GM12878 (cell line): ENCODE results near the gene PIGU. TPM values are rescaled to one million over a fixed set of nuclear protein-coding genes. Genes with fewer than 3 reads are reported as not detected.

ENCODE experiments used
- ATAC-seq: fragments of 200-7000 bp; cut with Tn5 transposase; 3 replicates; pipeline ENCODE4 v1.9.1; 2020; ENCODE audit warnings: mild to moderate bottlenecking, moderate library complexity
- BruUV-seq: library from RNA; stranded (reverse); fragments of 400-500 nt; replicated peaks from 2 replicates; lab custom pipeline; 2021; lab: Mats Ljungman, UMichigan
- CTCF ChIA-PET: fragments of 300-600 bp; sonication (Branson Sonifier 250); formaldehyde crosslinking; extraction: SDS; loops from one replicate; lab custom pipeline; 2021; ENCODE audit warnings: inconsistent platforms; lab: Yijun Ruan, JAX
- POLR2A ChIA-PET: fragments of 350-600 bp; formaldehyde crosslinking; extraction: SDS; loops from one replicate; lab custom pipeline; 2021; ENCODE audit warnings: inconsistent platforms; lab: Charles Lee
- RAD21 ChIA-PET: fragments of 300-600 bp; sonication (Branson Sonifier 250); formaldehyde crosslinking; loops from one replicate; lab custom pipeline; 2023; ENCODE audit warnings: antibody characterized with exemption; ENCODE audit not compliant: unreplicated experiment; lab: Charles Lee
- SMC1A ChIA-PET: fragments of 300-600 bp; sonication (Branson Sonifier 250); formaldehyde crosslinking; loops from one replicate; lab custom pipeline; 2023; ENCODE audit not compliant: unreplicated experiment, uncharacterized antibody; lab: Charles Lee
- DNase-seq: peaks from one replicate; pipeline ENCODE4 v3.0.0-alpha.2; 2011; ENCODE audit warnings: low read depth, low spot score
- FAIRE-seq: peaks from 3 replicates; lab custom pipeline; 2011; peaks lifted over from hg19 to GRCh38; lab: Jason Lieb, UNC
- H2AFZ ChIP-seq: 2 replicates; pipeline ENCODE4 v1.6.0; 2011; ENCODE audit warnings: low read depth, low read length, control low read depth; ENCODE audit not compliant: control insufficient read depth
- H3K27ac ChIP-seq: 2 replicates; pipeline ENCODE4 v1.5.1; 2011; ENCODE audit warnings: control low read depth; ENCODE audit not compliant: control insufficient read depth, insufficient read depth
- H3K27me3 ChIP-seq, 2 experiments: replicated peaks in 1 of 2; 2 replicates each; pipeline versions ENCODE4 v1.6.0 to v1.6.1; 2011; ENCODE audit warnings: low read length in 1 of 2; ENCODE audit not compliant: control insufficient read depth in 2 of 2, insufficient read depth in 2 of 2
- H3K36me3 ChIP-seq, 2 experiments: 2 replicates each; pipeline ENCODE4 v1.5.1; 2011; ENCODE audit warnings: low read length in 1 of 2; ENCODE audit not compliant: control insufficient read depth in 2 of 2, insufficient read depth in 2 of 2
- H3K4me1 ChIP-seq: 2 replicates; pipeline ENCODE4 v1.6.1; 2011; ENCODE audit warnings: mild to moderate bottlenecking, low read length, moderate library complexity, mixed read lengths; ENCODE audit not compliant: control insufficient read depth, insufficient read depth
- H3K4me2 ChIP-seq: 2 replicates; pipeline ENCODE4 v1.6.0; 2011; ENCODE audit warnings: control low read depth; ENCODE audit not compliant: control insufficient read depth, insufficient read depth
- H3K4me3 ChIP-seq: fragments of 200-600 bp; sonication (generic); 2 replicates; pipeline ENCODE4 v1.5.1; 2016
- H3K79me2 ChIP-seq: 2 replicates; pipeline ENCODE4 v1.6.0; 2011; ENCODE audit warnings: low read length; ENCODE audit not compliant: control insufficient read depth, insufficient read depth
- H3K9ac ChIP-seq: 2 replicates; pipeline ENCODE4 v1.8.0; 2011; ENCODE audit warnings: low read length, control low read depth, mixed read lengths; ENCODE audit not compliant: control insufficient read depth, insufficient read depth
- H3K9me3 ChIP-seq: replicated peaks from 3 replicates; pipeline ENCODE4 v1.5.1; 2011; ENCODE audit warnings: mild to moderate bottlenecking, low read length; ENCODE audit not compliant: control insufficient read depth, insufficient read depth
- H4K20me1 ChIP-seq: 2 replicates; pipeline ENCODE4 v1.6.0; 2011; ENCODE audit not compliant: control insufficient read depth, insufficient read depth
- CREM ChIP-seq: IDR thresholded peaks from 2 replicates; pipeline ENCODE4 v1.6.1; 2014; ENCODE audit warnings: antibody characterized with exemption, low read depth
- DPF2 ChIP-seq: fragments of 450-650 bp; IDR thresholded peaks from 2 replicates; pipeline ENCODE4 v1.6.1; 2017; ENCODE audit warnings: mild to moderate bottlenecking
- JUNB ChIP-seq: IDR thresholded peaks from 2 replicates; pipeline ENCODE4 v1.6.1; 2016; ENCODE audit warnings: antibody characterized with exemption, mild to moderate bottlenecking
- NR2C1 ChIP-seq: fragments of 450-650 bp; IDR thresholded peaks from 2 replicates; pipeline ENCODE4 v1.6.1; 2017; ENCODE audit warnings: antibody characterized with exemption, mild to moderate bottlenecking, moderate library complexity
- POLR2AphosphoS5 ChIP-seq: IDR thresholded peaks from 2 replicates; pipeline ENCODE4 v1.6.1; 2011; ENCODE audit warnings: mild to moderate bottlenecking, low read length, inconsistent platforms
- RBBP5 ChIP-seq: fragments of 200-600 bp; sonication (generic); conservative IDR thresholded peaks from 2 replicates; pipeline ENCODE4 v1.6.1; 2016
- SIX5 ChIP-seq: IDR thresholded peaks from 2 replicates; pipeline ENCODE4 v1.6.1; 2011; ENCODE audit warnings: mild to moderate bottlenecking, low read depth, low read length, moderate library complexity; ENCODE audit not compliant: severe bottlenecking
- SMARCA5 ChIP-seq: fragments of 450-650 bp; IDR thresholded peaks from 2 replicates; pipeline ENCODE4 v1.6.1; 2017; ENCODE audit warnings: mild to moderate bottlenecking
- SP1 ChIP-seq: IDR thresholded peaks from one replicate; pipeline ENCODE4 v1.6.1; 2011; ENCODE audit warnings: low read depth, low read length
- WRNIP1 ChIP-seq: IDR thresholded peaks from 2 replicates; pipeline ENCODE4 v1.6.1; 2011; ENCODE audit warnings: low read depth, low read length, improper control_type of control experiment, borderline replicate concordance
- ZBED1 ChIP-seq: IDR thresholded peaks from 2 replicates; pipeline ENCODE4 v1.6.1; 2016; ENCODE audit warnings: borderline replicate concordance
- WGBS: methylation state at CpG from one replicate; pipeline ENCODE4 v1.1.6; 2016; ENCODE audit warnings: low lambda C conversion rate; ENCODE audit not compliant: insufficient replicate concordance, insufficient coverage; ENCODE audit errors: missing lambda C conversion rate; 5-methylcytosine and 5-hydroxymethylcytosine counted together
- in situ Hi-C: fragments of 300-500 bp; cut with MboI; formaldehyde crosslinking; loops from 9 replicates; pipeline ENCODE4 v1.14.3; 2018; ENCODE audit warnings: mixed read lengths
- intact Hi-C: fragments of 100-400 bp; cut with micrococcal nuclease; formaldehyde crosslinking; loops from one replicate; pipeline ENCODE4 v1.14.2; 2022; ENCODE audit not compliant: unreplicated experiment
- polyA plus RNA-seq, 11 experiments: library from polyadenylated mRNA; depleted of rRNA in 4 of 11; unstranded in 6 of 11; stranded (reverse) in 5 of 11; fragments of >200 nt; fragmentation: Nextera tagmentation in 4 of 11; fragmentation: Illumina TruSeq in 1 of 11; extraction: Ambion mirVana in 4 of 11; extraction: Trizol in 1 of 11; gene quantifications; 1 replicate in 1 of 11; 2 replicates in 10 of 11; pipeline versions ENCODE4 v1.2.1 to v1.2.3, GENCODE V29; 2011 to 2016; ENCODE audit warnings: inconsistent platforms in 2 of 11, missing spikeins in 2 of 11, low read depth in 1 of 11
- total RNA-seq, 4 experiments: library from RNA; depleted of rRNA in 3 of 4; stranded (reverse); fragments of >200 nt in 3 of 4; fragmentation: Illumina TruSeq in 1 of 4; extraction: Trizol in 1 of 4; gene quantifications; 2 replicates each; pipeline versions ENCODE4 v1.2.1 to v1.2.3, GENCODE V29; 2013 to 2021
- TF ChIP-seq, protein P1 (sequence below): fragments of 450-650 bp; IDR thresholded peaks from 2 replicates; pipeline ENCODE4 v1.6.1; 2017; ENCODE audit warnings: mild to moderate bottlenecking

The PIGU gene
- total and polyA plus RNA-seq, 10 of the 15 experiments (the other 5 are each of a cell fraction or from before 2014, with no cell fraction given), result 4.1 to 88.2 (median 25.0) TPM

DNA sequence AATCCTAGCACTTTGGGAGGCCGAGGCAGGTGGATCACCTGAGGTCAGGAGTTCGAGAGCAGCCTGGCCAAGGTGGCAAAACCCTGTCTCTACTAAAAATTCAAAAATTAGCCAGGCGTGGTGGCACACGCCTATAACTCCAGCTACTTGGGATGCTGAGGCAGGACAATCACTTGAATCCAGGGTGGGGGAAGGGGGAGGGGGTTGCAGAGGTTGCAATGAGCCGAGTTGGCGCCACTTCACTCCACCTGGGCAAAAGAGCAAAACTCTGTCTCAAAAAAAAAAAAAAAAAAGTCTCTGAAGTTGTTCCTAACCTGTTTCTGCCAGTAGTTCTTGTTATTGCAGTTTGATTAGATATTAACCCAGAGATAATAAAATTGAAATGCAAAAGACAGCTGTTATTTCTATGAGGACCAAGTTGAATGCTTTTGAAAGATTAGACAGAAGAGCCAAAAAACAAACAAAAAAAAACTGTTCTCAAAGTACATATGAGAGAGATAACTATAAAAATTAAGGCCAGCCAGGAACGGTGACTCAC is 22.6 kb downstream of the PIGU start:
- Histone ChIP-seq H3K4me3 (no peak overlapping the region), H3K79me2 (no peaks in the 10 kb centered on the region), H3K4me1 (no peaks in the 10 kb centered on the region), H3K27me3 (no peaks in the 10 kb centered on the region), H4K20me1 (no peaks in the 10 kb centered on the region), H3K9me3 (no peaks in the 10 kb centered on the region), H2AFZ (no peak overlapping the region), H3K4me2 (no peak overlapping the region), H3K9ac (no peak overlapping the region), H3K36me3 (peaks cover 0 to 5% of the 10 kb centered on the region in 2 experiments; a peak in 1 of 4 replicates), H3K27ac (no peak overlapping the region)
- ATAC-seq (no peak), DNase-seq (no peak), FAIRE-seq (no peak)
- intact Hi-C loops (no loop called here), in situ Hi-C loops (no loop called here)
- TF ChIP-seq WRNIP1, result no peak
- no peak for TF ChIP-seq JUNB
- no peak for TF ChIP-seq DPF2
- no peak for TF ChIP-seq POLR2AphosphoS5
- TF ChIP-seq SIX5, result no peak
- TF ChIP-seq SMARCA5, result no peak
- TF ChIP-seq RBBP5, result no peak
- no peak for TF ChIP-seq ZBED1
- TF ChIP-seq CREM, result no peak
- TF ChIP-seq, protein P1, sequence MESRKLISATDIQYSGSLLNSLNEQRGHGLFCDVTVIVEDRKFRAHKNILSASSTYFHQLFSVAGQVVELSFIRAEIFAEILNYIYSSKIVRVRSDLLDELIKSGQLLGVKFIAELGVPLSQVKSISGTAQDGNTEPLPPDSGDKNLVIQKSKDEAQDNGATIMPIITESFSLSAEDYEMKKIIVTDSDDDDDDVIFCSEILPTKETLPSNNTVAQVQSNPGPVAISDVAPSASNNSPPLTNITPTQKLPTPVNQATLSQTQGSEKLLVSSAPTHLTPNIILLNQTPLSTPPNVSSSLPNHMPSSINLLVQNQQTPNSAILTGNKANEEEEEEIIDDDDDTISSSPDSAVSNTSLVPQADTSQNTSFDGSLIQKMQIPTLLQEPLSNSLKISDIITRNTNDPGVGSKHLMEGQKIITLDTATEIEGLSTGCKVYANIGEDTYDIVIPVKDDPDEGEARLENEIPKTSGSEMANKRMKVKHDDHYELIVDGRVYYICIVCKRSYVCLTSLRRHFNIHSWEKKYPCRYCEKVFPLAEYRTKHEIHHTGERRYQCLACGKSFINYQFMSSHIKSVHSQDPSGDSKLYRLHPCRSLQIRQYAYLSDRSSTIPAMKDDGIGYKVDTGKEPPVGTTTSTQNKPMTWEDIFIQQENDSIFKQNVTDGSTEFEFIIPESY, result no peak
- no peak for TF ChIP-seq NR2C1
- no peak for TF ChIP-seq SP1
- ChIA-PET RAD21 (no interaction called here), SMC1A (no interaction called here), POLR2A (no interaction called here), CTCF (interaction anchor here (0.6 kb wide), 1 partner anchor 54 kb away, joined by 3 read pairs; no protein-coding TSS in a partner anchor)
- 98% methylated on average over 5 of the region's 7 CpGs for WGBS
- no TSS peak for BruUV-seq
